HG02840 (cell line): ENCODE measurements around the gene UBQLN3.

Experiments
- ATAC-seq: cut with Tn5 transposase; IDR thresholded peaks from one replicate; pipeline ENCODE4 v1.9.1; 2021; ENCODE audit warnings: mild to moderate bottlenecking, moderate library complexity, moderate number of reproducible peaks; ENCODE audit not compliant: unreplicated experiment, low FRiP score

UBQLN3 gene

DNA sequence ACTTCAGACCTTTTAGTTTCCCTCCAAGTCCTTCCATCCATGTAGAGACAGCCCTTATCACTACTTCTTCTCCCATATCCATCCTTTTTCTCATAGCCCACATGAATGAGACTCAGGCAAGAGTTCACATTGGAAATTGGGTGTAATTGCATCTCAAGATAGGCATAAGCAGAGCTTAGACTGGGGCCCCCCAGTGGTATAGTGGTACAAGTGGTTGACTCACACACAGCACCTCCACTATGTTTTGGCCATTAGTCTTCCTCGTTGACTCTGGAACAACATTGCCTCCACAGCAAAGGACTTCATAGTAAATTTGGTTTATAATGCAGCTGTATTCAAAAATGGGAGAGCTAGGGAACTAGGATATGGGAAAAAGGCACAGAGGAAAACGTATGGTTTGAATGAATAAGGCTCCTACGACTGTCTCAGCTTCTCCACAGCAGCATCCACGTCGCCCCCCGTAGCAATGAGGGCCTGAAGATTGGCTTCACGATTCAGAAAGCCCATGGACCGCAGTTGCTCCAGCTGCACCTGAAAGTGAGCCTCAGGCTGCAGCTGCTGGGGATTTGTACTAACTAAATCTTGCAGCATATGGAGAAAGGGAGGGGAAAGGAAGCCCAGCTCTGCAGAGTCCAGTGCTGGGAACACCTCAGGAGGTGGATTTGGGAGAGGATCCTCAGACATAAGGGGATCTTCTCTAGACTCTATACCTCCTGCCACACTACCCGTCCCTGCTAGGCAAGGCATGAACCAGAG, 2.4 kb downstream of the UBQLN3 start:
- ATAC-seq = no peak

DNA sequence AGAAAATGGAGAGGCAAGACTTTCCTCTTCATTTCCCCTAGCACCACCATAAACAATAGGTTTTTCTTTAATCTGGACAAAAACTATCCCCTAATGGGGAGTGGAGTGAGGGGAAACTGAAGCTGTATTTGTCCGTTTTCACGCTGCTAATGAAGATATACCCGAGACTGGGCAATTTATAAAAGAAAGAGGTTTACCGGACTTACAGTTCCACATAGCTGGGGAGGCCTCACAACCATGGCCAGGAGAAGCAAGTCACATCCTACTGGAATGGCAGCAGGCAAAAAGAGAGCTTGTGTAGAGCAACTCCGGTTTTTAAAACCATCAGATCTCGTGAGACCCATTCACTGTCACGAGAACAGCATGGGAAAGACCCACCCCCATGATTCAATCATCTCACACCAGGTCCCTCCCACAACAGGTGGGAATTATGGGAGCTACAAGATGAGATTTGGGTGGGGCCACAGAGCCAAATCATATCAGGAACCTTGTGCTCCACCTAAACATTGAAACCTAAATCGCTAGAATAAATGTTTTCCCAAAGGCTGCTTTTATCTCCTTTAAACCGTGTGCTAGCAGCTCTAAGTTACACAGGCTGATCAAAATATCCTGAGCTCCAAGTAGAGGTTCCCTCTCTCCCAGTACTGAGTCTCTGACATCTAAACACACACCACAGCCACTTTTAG, 4.3 kb downstream of the UBQLN3 start:
- ATAC-seq = no peak

DNA sequence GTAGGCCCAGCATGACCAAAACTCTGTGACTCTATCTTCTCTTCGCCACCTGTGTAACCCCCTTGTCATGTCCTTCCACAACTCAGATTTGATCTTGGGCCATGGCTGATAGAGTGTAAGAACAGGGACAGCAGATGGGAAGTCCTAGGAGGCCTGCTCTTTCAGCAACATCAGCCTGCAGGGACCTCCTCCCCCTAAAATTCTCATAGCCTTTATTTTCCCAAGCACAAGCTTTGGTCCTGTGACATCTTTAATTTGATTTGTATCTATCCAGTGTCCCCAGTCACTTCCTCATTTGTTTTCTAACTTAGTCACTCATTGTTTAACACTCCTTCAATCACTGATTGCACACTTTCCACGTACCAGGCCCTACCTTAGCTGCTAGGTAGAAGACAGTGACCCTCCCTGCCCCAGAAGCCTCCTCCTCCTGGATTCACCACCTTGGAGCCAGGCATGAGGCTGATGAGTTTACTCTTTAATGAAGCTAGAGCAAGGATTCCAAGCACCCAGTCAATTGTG, 5.3 kb downstream of the UBQLN3 start:
- ATAC-seq = no peak

DNA sequence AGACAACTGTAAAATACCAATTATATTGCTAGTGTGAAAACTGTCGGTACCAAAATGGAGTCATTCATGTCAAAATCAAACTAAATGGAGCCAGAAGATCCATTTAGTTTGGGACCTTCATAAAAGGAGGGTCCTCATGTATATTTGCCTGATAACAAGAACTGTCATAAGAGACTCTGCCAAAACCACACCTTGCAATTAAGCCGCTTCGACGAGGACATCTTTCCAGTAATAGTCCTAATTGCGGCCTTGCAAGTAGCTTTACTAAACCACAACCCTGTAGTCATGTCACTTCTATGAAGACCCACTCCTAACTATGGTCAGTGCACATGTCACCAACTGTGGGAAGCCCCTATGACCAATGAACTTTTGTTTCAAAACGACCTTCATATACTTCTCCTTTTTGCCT, 9.4 kb downstream of the UBQLN3 start:
- ATAC-seq = no peak

DNA sequence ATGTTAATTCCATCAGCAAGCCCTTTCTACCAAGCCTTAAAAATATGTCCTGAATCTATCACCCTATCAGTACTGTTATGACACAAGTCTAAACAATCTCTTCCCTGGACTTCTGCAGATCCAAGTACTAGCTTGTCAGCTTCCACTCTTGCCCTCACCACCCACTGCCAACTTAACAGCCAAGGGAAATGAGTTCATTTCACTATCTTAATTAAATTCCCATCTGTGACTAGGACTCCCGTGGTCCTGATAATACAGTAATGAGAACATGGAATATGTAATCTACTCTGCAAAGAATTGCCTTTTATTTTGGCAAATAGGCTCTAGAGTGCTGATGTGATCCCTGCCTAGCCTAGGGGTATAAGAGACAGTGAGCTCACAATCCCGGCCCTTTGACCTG, 10.1 kb downstream of the UBQLN3 start:
- no peak for ATAC-seq

DNA sequence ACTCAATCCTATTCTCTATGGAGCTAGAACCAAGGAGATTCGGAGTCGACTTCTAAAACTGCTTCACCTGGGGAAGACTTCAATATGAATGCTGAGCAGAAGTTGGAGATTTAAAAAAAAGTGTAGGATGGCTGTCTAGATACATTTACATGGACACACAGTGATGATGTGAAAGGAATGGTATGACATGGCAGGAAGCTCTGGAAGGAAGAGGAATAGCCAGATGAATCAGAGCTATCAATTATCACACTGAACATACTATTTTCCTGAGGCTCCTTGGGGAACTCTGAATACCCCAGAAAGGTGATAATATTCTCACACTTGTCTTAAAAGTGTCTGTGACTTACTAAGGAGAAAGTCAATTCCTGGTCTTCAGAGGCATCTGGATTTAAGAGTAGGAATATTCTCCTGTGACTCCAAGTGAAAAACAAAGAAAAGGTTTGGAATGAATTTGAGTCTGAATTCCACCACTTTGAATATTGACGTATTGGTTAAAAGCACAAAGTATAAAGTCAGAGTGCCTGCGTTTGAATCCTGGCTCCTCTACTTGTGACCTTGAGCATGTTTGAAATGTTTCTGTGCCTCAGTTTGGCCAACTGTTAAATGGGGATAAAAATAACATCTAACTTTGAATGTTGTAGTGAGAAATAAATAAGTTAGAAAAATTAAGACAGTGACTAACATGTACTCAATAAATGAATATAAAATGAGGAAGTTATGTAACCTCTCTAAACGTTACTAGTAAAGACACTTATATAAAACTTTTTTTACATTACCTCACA, 20.0 kb downstream of the UBQLN3 start:
- ATAC-seq = no peak

DNA sequence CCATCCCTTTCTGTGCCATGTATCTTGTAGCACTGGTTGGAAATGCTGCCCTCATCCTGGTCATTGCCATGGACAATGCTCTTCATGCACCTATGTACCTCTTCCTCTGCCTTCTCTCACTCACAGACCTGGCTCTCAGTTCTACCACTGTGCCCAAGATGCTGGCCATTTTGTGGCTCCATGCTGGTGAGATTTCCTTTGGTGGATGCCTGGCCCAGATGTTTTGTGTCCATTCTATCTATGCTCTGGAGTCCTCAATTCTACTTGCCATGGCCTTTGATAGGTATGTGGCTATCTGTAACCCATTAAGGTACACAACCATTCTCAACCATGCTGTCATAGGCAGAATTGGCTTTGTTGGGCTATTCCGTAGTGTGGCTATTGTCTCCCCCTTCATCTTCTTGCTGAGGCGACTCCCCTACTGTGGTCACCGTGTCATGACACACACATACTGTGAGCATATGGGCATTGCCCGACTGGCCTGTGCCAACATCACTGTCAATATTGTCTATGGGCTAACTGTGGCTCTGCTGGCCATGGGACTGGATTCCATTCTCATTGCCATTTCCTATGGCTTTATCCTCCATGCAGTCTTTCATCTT, 20.9 kb downstream of the UBQLN3 start:
- ATAC-seq = no peak

DNA sequence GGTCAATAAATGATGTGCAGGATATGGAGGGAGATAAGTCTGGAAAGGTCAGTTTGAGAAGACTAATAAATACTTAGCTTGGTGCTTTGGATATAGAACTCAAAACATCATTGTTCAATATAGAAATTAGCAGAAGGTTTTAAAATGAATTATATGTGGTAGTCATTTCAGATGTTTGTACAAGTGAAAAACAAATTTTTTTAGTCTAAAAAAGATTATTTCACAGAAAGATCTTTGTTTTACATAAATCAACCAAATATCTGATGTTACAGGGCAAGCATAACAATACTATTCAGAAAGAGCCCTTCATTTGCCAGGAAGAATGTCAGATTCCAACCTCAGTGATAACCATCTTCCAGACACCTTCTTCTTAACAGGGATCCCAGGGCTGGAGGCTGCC, 21.4 kb downstream of the UBQLN3 start, which contains the start of gene OR52D1:
TSS of gene OR52D1 (plus strand) at position 301 of the 400 bp plus-strand sequence. CDS start at position 323, 22 bp downstream.
- ATAC-seq = no peak

DNA sequence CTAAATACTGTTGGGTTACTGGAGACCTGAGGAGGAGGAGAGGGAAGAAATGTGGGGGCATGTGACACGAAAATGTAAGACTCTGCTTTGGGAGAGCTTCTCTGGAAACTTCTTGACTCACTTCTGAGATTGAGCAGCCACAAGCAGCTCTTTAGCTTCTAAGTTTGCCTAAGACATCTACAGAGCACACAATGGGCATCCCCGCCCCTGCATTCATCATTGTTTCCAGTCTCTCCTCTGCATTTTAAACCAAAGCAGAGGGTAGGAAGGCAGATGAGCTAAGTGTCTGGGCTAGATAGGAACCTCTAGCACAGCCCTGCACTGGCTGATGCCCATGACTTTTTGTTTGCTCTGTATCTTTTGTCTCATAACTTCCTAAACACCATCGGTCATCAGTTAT, 23.3 kb downstream of the UBQLN3 start:
- no peak for ATAC-seq

DNA sequence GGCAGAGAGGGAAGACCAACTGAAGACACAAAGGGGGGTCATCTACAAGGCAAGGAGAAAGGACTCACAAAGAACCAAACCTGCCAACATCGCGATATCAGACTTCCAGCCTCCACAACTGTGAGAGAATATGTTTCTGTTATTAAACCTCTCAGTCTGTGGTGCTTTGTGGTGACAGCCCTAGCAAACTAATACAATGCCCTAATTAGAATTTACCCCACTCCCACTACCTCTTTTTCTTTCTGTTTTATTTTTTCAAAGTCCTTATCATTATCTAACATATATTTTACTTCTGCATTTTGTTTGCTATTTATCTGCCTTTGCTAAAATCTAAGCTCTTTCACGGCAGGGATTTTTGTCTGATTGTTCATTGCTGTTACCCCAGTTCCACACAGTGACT, 23.8 kb downstream of the UBQLN3 start:
- no peak for ATAC-seq

DNA sequence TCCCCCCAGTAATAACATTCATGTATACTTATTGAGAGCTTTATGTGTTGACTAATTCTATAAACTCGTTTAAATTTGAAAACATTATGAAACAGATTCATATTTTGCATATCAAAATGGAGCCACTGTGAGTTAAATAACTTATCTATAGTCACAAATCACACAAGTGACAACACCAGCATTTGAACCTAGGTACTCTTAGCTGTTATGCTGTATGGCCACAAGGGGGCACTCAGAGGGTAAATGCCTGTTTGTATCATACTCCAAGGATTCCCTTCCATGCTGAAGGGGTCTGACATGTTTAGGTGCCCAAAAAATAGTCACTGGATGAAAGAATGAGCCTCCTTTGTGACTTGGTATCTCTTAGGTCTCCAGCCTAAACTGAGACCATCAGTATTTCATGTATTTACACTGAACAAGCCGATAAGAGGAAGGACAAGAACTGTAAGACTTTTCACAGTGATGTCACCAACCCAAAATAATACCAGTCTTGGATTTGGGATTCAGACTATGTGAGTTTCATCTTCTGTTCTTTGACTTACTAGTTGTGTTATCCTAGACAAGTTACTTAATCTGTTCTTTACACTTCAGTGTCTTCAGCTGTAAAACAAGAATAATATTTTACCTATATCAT, 33.5 kb downstream of the UBQLN3 start:
- ATAC-seq = no peak

DNA sequence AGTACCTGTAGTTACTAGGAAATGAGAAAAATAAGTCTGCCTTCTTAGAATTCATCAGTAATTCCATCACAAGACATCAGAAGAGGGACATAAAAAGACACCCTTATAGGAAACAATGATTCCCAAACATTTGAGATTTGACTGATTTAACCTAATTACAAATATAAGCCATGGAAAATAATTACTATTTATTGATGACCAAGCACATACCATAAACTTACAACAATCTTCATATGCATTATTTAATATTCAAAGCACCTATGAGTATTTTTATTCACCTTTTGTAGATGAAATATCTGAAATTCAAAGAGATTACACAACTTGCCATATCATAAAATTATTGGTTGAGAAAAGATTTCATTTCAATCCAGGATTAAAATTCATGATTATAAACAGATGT, 35.8 kb downstream of the UBQLN3 start:
- no peak for ATAC-seq

DNA sequence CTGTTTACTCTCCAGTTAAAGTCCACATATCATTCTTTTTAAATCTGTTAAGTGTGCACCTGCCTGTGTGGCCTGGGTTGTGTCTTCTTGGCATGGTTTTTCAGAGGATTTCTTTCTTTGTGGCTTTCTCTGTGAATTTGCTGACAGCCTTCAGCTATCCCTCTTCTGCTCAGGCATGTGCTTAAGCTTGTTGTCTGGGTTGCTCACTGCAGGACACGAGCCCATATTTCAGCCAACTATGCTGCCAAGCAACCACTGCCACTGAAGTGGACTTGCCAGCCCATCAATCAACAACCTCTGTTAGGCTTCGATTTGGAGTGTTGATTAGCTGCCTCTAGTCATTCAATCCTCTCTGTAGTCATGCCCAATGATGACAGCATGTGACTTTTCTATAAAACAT, 42.2 kb downstream of the UBQLN3 start:
- ATAC-seq = no peak

DNA sequence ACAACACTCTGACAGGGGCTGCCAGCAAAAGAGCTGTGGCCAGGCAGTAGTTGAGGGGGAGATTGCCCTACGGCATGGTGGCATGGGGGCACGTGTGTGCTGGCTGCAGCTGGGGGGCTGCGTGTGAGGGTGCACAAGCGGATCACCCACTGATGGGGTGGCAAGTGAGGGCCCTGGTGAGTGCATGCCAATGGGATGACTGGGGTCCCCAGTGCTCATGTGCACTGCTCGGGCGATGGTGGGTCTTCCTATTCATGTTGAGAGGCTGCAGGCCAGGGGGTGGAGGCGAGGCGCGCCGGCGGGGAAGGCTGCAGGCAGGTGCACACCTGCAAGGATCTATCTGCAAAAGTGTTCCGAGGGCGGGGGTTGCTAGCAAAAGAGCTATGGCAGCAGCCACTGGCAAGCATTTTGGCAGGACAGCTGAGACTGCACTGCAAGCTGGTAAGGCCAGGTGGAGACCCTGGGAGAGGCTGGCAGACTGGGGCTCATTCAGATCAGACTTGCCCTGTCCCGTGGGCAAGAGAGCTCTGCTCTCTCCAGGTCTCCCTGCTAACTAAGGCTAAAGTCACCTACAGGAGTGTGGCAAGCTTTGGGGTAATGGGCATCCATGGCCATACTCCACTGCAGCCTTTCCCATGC, 48.7 kb downstream of the UBQLN3 start:
- no peak for ATAC-seq
